Frontal cortex (tissue), 4 donors: Measurements from ENCODE around the gene ZNF132. TPM values are rescaled to one million over a fixed set of nuclear protein-coding genes. Genes with fewer than 3 reads are reported as not detected.
"Not testable (repeated sequence)": the region's sequence is repeated elsewhere in the genome, so short reads cannot be mapped to it uniquely, and the experiment has no call there.

Source experiments
- DNase-seq, 2 donors: peaks; one replicate each; pipeline ENCODE4 v3.0.0; 2012; ENCODE audit warnings: low spot score in 2 of 2
- FAIRE-seq: peaks from 2 replicates; lab custom pipeline; 2012; peaks lifted over from hg19 to GRCh38; lab: Jason Lieb, UNC
- total RNA-seq: library from RNA; depleted of rRNA; stranded (reverse); fragments of >200 nt; gene quantifications from one replicate; pipeline ENCODE4 v1.2.3, GENCODE V29; 2014
- donor health status: control.
- donor health status: control.
- donor health status: control.

The ZNF132 gene
- total RNA-seq, 1 donor from 2014 or later, result 15.9 TPM

DNA sequence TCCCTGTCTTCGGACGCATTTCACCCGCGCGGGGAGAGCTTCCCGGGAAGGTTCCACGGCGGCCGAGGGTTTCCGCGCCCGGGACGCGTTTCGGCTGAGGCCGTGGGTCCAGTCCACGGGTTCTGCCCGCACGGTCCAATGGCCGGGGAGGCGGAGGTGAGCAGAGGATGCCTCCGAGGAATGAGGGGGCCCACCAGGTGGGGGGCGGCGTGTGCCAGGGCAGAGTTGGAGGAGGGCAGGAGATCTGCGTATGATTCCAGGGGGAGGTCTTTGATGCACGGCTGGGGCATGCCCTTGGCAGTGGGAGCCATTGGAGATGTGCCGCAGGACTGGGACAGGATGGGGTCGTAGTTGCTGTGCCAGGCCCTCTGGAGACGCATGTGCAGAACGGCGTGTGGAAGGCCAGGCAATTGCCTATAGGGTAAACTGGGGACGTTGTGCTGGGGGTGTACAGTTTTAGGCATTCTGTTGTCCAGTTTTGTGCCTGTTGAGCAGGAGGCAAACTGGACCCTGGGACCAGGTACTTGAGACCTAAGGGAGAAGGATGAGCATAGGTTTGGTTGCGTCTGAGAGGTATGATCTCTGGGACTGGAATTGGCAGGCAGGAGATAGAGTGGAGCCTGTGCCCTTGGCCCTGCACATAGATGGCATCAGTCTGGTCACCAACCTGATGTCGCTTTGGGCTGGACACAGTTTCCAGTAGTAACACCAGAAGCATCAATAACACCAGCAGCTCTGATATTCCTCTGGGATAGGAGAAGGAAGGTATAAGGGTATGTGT is 30.8 kb downstream of the ZNF132 start:
- FAIRE-seq, result no peak
- no peak for DNase-seq

DNA sequence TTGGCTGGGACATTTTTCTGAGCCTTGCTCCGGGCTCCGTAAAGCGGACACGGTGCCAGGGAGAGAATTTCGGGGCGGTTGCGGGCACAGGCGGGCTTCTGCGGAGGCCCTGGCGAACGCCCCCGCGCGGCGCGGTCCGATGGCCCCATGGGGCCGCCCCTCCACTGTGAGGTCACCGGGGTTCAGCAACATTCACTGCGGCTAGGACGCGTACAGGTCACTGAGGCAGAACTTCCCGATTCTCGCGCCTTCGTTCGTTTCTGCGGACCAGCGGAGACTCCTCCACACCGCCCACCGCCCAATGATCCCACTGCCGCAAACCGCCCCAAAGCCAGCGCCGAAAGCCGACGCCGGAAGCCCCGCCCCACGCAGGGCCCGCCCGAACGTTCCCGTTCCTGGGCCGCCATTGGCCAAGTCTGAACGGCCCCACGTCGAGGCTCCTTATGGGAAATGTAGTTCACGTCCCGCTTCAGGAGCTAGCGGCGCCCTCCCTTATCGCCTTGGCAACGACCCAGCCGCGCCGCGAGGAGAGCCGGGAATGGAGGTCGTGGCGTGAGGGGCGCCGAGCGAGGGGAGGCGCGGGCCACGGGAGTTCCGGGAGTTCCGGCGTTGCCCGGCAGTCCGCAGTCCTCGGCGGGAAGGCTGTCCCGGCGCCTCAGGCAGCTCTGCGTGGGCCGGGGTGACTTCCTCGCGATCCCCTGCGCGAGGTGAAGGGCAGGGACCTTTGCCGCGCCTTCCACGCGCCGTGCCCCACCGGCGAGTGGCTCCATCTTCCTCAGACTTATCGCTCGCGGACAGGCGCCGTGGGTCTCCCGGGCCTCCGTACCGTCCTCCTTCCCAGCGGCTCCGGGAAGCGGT is 31.6 kb downstream of the ZNF132 start, which contains the start of gene ZNF584:
TSS of gene ZNF584 (plus strand) at position 498 of the 858 bp plus-strand sequence. CDS start 499 bp downstream, outside the sequence.
- DNase-seq (peak; percentile 97 to 98), FAIRE-seq (no peak)

- no peak for FAIRE-seq
Observed at GRCh38 chr19:58407658-58408151, 32.2 kb downstream of the ZNF132 start.

GRCh38 chr19:58406818-58407657 is 32.9 kb downstream of the ZNF132 start:
- FAIRE-seq (no peak), DNase-seq (no peak)

More at GRCh38 chr19:58407658-58408151, 32.2 kb downstream of the ZNF132 start:
- DNase-seq, result no peak

- FAIRE-seq, DNase-seq: not testable (repeated sequence)
Observed at GRCh38 chr19:58403920-58404478, 36.0 kb downstream of the ZNF132 start.

GRCh38 chr19:58401840-58402421 is 38.0 kb downstream of the ZNF132 start:
- FAIRE-seq (no peak), DNase-seq (no peak)

DNA sequence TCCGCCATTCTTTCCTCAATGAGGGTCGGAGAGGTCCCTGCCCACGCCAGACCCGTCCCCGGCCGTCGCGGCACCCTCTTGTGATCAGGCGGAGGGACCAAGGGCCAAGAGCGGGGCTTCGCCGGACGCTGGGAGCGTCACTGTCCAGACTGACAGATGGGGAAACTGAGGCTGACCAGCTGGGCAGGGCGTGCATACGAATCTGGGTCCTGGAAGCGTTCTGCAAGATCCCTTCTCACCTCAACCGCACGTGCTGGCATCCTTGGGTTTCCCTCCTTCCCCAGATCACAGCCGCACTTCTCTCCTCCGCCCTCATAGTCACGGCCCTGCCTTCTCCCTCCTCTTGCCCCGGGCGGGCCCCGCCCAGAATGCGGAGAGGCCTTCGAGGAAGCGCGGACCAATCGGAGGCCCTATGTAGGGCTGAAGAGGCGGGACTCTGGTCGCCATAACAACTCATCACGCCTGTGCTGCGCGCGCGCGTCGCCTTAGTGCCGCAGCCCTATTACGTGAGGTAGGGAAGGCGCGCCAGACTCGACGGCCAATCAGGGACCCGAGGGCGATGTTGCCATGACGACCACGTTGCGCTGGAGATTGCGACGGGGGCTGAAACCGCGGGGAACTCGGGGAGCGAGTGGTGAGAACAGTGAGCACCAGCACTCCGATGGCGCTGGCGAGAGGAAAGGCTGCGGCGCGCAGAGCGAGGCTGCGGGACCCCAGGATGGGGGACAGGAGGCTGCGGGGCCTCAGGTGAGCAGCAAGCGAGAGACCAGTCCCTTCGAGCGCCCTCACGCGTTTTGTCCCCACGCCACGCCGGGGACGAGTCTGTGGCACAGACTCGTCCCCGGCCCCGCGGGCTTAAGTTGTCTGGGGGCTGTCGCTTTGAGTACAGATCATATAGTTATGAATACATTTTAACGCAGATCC is 38.8 kb downstream of the ZNF132 start:
- DNase-seq (peak; percentile 99 to 100), FAIRE-seq (peak; percentile 96)

GRCh38 chr19:58400316-58400915 is 39.5 kb downstream of the ZNF132 start:
- FAIRE-seq (no peak), DNase-seq (peak in 1 of 2 donors; percentile 53)

DNA sequence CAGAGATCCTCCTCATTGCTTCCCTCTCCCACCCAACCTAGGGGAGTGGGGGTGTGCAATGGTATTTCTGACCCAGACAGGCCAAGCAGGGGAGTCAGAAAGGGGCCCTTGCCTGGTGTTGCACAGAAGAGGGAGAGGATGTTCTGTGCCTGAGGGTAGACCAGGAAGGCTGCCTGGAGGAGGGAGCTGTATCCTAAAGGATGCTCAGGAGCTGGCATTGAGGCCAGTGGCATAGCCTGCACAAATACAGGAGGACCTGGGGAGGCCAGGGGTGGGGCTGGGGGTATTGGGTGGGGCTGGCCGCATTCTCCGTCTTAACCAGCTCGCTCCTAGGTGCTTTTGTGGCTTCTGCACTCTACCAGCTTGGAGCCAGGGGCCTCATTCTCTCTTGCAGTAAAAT is 40.0 kb downstream of the ZNF132 start:
- FAIRE-seq (no peak), DNase-seq (no peak)

DNA sequence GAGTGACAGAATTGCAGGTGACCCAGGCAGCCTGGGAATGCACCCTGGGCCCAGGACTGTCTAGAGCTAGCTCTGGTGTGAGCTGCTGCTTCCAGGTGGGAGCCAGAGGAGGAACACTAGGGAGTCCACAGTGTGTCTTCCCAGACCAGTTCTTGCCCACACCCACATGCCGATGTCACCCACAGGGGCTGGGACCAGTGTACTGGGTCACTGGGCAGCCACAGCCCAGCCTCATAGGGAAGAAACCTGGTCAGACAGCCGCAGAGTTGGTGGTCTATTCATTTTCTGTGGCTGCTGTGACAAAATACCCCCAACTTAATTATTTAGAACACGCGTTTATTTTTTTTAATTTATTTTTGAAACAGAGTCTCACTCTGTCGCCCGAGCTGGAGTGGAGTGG is 41.4 kb downstream of the ZNF132 start:
- DNase-seq (no peak), FAIRE-seq (no peak)

GRCh38 chr19:58398087-58398486 is 41.9 kb downstream of the ZNF132 start:
- FAIRE-seq (no peak), DNase-seq (no peak)

DNA sequence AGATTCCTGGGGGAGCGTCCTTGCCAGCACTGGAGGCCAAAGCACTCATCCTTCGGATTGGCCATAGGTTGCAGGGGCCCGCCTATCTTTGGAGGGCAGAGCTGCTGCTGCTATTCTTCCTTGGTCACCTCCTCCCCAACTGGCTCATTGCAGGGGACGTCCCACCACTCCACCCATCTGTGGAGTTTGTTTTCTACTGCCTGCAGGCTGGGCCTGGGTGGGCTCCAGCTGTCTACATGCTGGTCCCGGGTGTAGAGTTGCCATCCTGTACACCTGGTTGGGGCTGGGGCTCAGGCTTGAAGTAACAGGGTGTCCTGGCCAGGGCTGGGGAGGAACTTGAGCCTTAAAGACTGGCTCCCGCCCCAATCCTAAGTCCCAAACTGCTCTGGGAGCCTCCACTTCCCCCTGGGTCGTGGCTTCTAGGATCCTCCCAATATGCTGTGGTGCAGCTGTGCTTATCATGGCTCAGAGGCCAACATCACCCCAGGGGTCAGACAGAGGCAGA is 42.4 kb downstream of the ZNF132 start:
- no peak for DNase-seq
- no peak for FAIRE-seq

DNA sequence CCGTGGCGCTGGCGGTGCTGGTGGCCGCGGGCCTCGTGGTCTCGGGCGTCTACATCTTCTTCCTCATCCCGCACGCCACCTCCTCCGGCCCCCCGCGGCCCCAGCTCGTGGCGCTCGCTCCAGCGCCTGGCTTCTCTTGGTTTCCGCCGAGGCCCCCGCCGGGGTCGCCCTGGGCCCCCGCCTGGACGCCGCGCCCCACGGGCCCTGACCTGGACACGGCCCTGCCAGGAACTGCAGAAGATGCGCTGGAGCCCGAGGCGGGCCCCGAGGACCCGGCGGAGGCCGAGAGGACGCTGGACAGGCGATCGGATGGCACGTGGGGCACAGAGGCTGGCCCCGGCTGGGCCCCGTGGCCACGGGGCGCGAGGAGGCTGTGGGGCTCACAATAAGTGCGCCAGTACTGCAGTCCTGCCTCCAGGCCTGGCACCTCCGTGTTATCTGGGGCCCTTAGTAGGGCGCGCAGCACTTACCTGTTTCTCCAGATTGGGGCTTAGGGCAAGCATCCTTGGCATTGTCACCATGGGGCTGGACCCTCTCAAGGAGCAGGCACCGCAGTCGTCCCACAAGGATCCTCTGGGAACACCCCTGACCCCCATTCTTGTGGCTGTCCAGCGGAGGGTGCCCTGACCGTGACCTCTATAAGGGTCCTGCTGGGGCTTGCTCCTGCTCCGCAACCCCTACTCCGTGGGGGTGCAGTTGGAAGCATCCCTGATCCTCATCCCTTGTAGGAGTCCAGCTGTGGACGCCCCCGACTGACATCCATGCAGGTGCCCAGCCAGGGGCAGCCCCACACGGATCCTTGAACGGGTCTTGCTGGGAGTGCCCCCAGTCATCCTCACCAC is 43.0 kb downstream of the ZNF132 start:
- no peak for FAIRE-seq
- DNase-seq, result no peak

DNA sequence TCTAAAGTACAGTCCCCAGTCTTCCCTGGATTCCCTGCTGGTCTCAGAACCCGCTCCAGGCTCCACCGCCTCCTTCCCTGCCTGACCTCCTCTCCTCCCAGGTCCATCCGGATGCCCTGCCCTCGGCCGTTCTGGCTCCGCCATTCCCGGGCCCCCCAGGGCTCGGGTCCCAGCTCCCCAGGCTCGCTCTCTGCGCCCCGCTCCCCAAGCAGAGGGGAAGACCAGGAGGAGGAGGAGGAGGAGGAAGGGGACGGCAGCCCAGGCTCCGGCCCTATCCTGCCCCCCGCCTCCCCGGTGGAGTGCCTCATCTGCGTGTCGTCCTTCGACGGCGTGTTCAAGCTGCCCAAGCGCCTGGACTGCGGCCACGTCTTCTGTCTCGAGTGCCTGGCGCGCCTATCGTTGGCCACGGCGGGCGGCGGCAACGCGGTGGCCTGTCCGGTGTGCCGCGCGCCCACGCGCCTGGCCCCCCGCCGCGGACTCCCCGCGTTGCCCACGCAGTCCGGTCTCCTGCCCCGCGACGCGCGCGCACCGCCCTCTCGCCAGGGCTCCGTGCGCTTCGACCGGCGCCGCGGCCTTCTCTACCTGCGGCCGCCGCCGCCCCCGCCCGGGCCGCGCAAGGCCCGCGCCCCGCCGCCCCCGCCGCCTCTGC is 43.9 kb downstream of the ZNF132 start:
- FAIRE-seq (no peak), DNase-seq (no peak)

- FAIRE-seq, result no peak
- no peak for DNase-seq
Observed at GRCh38 chr19:58395220-58395978, 44.6 kb downstream of the ZNF132 start, which contains the start of gene RNF225. TSS of gene RNF225 (plus strand) at chr19:58395656. CDS start at chr19:58396090, 434 bp downstream.
